ENCODE results near the gene HPS5.
"Not testable (repeated sequence)": the region's sequence is repeated elsewhere in the genome, so short reads cannot be mapped to it uniquely, and the experiment has no call there.

HPS5 gene

DNA sequence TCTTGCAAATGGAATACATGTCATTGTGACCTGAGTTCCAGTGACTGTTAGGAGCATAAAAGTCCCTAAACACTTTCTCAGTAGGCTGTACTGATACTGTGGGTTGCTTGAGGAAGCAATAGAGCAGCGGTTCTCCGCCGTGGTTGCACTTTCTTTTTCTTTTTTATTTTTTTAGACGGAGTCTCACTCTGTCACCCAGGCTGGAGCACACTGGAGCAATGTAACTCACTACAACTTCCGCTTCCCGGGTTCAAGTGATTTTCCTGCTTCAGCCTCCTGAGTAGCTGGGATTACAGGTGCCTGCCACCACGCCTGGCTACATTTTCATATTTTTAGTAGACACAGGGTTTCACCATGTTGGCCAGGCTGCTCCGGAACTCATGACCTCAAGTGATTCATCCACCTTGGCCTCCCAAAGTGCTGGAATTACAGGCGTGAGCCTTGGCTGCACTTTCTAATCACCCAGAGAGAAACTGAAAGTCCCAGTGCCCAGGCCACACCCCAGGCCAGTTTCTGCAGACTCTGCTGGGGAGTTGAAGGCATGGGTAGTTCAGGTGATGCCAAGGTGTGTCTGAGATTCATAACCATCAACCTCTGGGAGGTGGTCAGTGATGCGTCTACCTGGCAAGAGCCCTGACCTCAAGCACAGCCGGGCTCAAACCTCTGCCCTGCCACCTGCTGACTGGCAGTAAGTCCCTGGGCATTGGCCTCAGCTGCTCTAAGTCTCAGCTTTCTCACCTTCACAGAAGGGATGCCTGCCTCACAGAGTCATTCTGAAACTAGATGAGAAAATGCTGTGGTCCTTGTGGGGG lies 75.4 kb downstream of the HPS5 start:
- peak overlapping the region; percentile 89 for H3K27ac Mint-ChIP-seq
- peaks cover 32% of the 10 kb centered on the region for H3K4me1 Mint-ChIP-seq (ENCODE audit: low read depth)
- peaks cover 17% of the 10 kb centered on the region for H3K27me3 Mint-ChIP-seq (ENCODE audit: low read depth)
- H3K4me3 Mint-ChIP-seq: peak overlapping the region; percentile 71
- H3K9me3 Mint-ChIP-seq; H3K36me3 Mint-ChIP-seq (ENCODE audit: low read depth): not testable (repeated sequence)

DNA sequence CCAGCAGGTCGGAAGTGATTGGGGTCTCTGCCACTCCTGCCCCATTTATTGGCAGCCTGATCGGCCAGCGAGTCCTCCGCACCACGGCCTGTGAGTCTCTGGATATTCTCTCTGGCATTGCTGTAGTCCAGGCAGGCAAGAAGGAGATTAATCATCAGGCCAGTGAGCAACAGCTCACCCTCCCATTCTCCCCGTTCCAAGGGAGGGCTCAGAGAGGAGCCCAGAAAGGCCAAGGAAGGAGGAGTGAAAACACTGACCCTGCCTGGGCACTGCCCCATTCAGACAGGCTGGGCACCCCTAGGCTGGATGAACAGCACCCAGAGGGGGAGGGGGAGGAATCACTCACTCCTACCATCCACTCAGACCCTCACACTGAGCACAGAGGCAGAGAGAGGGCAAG lies 76.5 kb downstream of the HPS5 start:
- Mint-ChIP-seq H3K27ac (no peak overlapping the region), H3K4me1 (ENCODE audit: low read depth) (peaks cover 32% of the 10 kb centered on the region), H3K27me3 (ENCODE audit: low read depth) (peaks cover 29% of the 10 kb centered on the region), H3K4me3 (no peak overlapping the region), H3K9me3 (no peaks in the 10 kb centered on the region), H3K36me3 (ENCODE audit: low read depth) (no peaks in the 10 kb centered on the region)

DNA sequence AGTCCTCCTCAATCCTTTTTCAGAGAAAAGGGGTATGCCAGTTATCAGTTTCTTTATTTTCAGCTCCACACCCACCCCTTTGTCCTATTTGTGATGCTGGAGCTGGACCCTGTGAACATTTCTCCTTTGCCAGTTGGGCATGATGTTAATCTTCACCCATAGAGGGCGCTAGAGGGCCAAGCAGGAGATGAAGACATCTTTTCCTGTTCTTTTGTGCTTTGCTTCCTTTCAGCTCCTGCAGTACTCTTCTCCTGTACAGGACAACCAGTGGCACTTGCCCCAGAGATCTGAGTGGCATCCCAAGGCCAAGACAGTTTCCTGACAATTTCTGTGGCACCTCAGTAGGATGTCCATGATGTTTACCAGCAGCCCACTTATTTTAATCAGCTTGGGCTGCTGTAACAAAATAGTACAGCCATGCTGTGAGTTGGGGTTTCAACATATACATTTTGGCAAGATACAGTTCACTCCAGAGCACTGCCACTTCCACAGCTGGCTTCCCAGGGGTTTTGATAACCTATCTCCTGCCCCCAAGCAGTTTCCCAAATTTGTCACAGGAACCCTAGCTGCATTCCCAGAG lies 78.1 kb downstream of the HPS5 start:
- H3K27me3 Mint-ChIP-seq (ENCODE audit: low read depth): peaks cover 42% of the 10 kb centered on the region
- H3K36me3 Mint-ChIP-seq (ENCODE audit: low read depth): no peaks in the 10 kb centered on the region
- no peaks in the 10 kb centered on the region for H3K9me3 Mint-ChIP-seq
- no peak overlapping the region for H3K4me3 Mint-ChIP-seq
- peaks cover 32% of the 10 kb centered on the region for H3K4me1 Mint-ChIP-seq (ENCODE audit: low read depth)
- H3K27ac Mint-ChIP-seq: peak overlapping the region; percentile 53

DNA sequence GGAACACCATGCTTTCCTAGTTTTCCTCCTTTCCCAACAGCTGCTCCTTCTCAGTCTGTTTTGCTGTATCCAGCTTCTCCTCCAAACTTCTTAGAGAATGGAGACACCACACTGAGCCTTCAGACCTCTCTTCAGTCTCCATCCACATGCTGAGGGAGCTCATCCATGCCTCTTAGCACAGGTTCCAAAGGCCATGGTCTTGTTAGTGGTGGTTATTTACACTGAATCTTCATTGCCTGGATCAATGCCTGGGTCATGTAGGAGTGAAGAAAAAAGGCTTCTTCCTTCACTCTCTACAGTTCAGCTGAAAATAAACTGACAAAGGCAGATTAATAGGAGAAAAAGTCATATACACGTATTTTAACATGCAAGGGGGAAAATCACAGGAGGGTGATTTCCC lies 82.3 kb downstream of the HPS5 start:
- Mint-ChIP-seq H3K9me3 (no peaks in the 10 kb centered on the region), H3K4me3 (no peak overlapping the region), H3K36me3 (ENCODE audit: low read depth) (no peaks in the 10 kb centered on the region), H3K4me1 (ENCODE audit: low read depth) (peaks cover 10% of the 10 kb centered on the region), H3K27me3 (ENCODE audit: low read depth) (peaks cover 81% of the 10 kb centered on the region), H3K27ac (no peak overlapping the region)

DNA sequence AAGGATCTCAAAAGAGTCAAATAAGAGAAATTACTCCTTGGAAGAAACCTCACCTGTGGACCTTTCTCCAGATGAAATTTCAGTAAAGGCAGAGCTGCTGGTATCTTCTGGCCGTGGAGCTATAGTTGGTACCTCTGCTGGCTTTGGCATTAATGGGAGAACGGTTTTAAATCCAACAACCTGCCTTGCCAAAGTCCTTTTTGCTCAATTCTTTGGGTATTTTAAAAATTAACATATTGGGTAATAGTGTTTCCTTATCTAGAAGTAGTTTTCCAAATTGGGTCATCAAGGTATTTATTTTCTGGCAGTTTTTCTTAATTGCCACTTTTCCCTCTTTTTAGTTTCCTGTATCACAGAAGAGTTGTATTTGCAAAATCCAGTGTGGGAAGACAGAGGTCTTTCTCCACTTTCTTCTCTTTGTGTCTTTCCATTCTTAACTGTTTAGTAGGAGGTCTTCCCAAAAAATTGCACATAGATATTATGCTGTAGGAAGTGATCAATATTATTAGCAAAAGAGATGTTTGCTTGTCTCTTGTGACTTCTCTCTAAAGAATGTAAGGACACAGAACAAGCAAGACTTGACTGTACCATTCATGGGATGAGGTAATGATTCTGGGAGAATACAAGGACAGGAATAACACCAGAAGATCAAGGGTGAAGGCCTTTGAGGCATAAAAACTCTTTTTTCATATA lies 85.1 kb downstream of the HPS5 start, which contains the start of gene SAA4:
Gene SAA4, minus strand, starts transcription at position 139 of the 693 bp plus-strand sequence. CDS start 876 bp downstream, outside the sequence.
- no peaks in the 10 kb centered on the region for H3K4me1 Mint-ChIP-seq (ENCODE audit: low read depth)
- H3K4me3 Mint-ChIP-seq: no peak within 1 kb of the TSS
- no peaks in the 10 kb centered on the region for H3K9me3 Mint-ChIP-seq
- no peak within 1 kb of the TSS for H3K27ac Mint-ChIP-seq
- H3K27me3 Mint-ChIP-seq (ENCODE audit: low read depth): peaks cover 84% of the 10 kb centered on the region
- H3K36me3 Mint-ChIP-seq (ENCODE audit: low read depth): no peaks in the 10 kb centered on the region

DNA sequence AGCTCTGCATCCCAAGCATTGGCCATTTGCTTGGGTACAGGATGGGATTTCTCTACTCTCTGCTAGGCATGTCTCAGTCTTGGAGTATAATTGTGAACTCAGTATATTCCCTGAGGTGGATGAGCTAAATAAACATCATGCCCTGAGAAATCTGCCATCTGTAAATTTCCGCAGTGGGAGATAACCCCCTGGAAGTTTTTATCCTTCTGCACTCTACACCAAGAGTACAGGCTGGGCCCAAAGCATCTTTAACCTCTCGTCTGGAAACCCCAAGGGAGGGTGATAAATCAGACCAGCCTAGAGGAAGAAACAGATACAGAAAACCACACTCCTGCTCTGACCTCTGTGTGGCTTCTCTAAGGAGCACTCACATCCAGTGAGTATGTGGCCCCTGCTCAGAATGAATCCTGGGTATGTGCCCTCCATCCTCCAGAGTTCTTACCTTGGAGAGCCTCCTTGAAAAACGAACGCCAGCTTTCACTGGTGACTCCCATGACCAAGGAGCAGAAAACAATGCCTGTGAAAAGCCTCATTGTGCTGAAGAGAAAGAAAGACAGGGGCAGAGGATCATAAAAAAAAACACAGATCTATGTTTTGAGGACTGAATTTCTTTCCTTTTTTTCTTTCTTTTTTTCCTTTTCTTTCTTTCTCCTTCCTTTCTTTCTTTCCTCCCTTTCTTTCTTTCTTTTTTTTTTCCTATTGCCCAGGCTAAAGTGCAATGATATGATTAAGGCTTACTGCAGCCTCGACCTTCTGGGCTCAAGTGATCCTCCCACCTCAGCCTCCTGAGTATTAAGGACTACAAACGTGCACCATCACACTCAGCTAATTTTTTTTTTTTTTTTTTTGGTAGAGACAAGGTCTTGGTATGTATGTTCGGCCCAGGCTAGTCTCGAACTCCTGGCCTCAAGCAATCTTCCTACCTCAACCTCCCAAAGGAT lies 86.3 kb downstream of the HPS5 start:
- H3K27ac Mint-ChIP-seq: no peak overlapping the region
- no peaks in the 10 kb centered on the region for H3K4me1 Mint-ChIP-seq (ENCODE audit: low read depth)
- no peaks in the 10 kb centered on the region for H3K9me3 Mint-ChIP-seq
- H3K4me3 Mint-ChIP-seq: no peak overlapping the region
- H3K36me3 Mint-ChIP-seq (ENCODE audit: low read depth): no peaks in the 10 kb centered on the region
- H3K27me3 Mint-ChIP-seq (ENCODE audit: low read depth): peaks cover 74% of the 10 kb centered on the region

DNA sequence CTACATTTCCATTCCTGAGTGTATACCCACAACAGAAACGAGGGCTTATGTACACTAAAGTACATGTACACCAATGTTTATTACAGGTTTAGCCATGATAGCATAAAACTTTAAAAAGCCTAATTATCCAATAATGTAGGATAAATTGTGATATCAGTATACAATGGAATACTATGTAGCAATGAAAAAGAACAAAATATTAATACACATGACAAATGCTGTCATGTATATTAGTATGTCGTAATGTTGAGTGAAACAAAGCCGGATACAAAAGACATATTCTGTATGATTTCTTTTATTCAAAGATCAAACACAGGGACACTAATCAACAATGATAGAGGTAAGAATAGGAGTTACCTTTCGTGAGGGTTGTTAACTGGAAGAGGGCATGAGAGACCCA lies 88.0 kb downstream of the HPS5 start:
- no peak overlapping the region for H3K4me3 Mint-ChIP-seq
- H3K27ac Mint-ChIP-seq: no peak overlapping the region
- no peaks in the 10 kb centered on the region for H3K9me3 Mint-ChIP-seq
- H3K27me3 Mint-ChIP-seq (ENCODE audit: low read depth): peaks cover 59% of the 10 kb centered on the region
- no peaks in the 10 kb centered on the region for H3K4me1 Mint-ChIP-seq (ENCODE audit: low read depth)
- no peaks in the 10 kb centered on the region for H3K36me3 Mint-ChIP-seq (ENCODE audit: low read depth)

DNA sequence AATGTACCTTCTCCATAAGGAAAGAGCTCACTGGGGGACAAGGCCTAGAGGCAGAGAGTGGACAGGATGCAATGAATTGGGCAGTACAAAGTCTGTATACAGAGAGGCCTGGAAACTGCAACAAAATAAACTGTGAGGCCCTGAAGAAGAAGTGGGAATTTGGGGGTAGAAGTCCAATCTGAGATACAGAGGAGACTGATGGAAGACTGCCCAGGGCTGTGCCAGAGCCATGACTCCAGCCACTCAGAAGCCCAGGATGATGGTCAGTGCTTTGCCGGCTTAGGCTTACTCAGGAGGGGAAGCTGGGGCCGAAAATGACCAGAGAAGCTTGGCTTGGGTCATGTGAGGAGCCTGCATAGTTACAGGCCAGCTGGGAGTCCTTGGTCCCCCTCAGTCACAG lies 91.1 kb downstream of the HPS5 start:
- Mint-ChIP-seq H3K9me3 (no peaks in the 10 kb centered on the region), H3K27ac (no peak overlapping the region), H3K36me3 (ENCODE audit: low read depth) (no peaks in the 10 kb centered on the region), H3K4me3 (no peak overlapping the region), H3K27me3 (ENCODE audit: low read depth) (peaks cover 29% of the 10 kb centered on the region), H3K4me1 (ENCODE audit: low read depth) (no peaks in the 10 kb centered on the region)

DNA sequence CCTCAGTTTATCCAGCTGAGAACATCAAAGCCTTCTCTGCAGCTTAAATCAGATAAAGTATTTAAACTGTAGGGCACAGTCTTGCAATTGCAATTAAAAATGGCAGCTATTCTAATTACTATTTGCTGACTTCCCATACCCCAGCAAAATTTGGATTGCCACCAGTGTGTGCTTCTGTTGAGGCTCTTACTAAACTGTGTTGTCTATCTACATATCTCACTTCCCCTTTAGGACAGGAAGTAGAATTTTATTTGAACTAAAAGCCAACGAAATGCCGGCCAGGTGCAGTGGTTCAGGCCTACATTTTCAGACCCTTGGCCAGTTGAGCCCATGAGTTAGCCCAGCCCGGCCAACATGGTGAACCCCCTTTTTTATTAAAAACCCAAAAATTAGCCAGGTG lies 92.4 kb downstream of the HPS5 start:
- Mint-ChIP-seq H3K27me3 (ENCODE audit: low read depth) (peaks cover 24% of the 10 kb centered on the region), H3K36me3 (ENCODE audit: low read depth) (no peaks in the 10 kb centered on the region), H3K27ac (no peak overlapping the region), H3K4me1 (ENCODE audit: low read depth) (no peaks in the 10 kb centered on the region), H3K9me3 (no peaks in the 10 kb centered on the region), H3K4me3 (no peak overlapping the region)

Data from T-helper 1 cell treated with Interleukin-12 subunit alpha and Interleukin-12 subunit beta and Interleukin-4 antibody, amounts not matched to agents 30 μg/mL and 1 μg/mL, for 36 hours (primary cell).